Measurements from ENCODE around the gene IL17RB. TPM values are rescaled to one million over a fixed set of nuclear protein-coding genes. Genes with fewer than 3 reads are reported as not detected.

Gene IL17RB
- total and polyA plus RNA-seq, 2 of the 8 experiments (the other 6 are each of a cell fraction or from before 2014, with no cell fraction given) = 7.0 to 24.6 TPM

GRCh38 chr3:53845103-53845880, 1.1 kb upstream of the IL17RB start:
- peaks cover 0 to 3% of the 10 kb centered on the region in 2 experiments for H4K20me1 ChIP-seq (replicated peaks in 1 of 2; ENCODE audit: control insufficient read depth in 1 of 2, insufficient read depth in 2 of 2, low read length in 2 of 2)
- no peak overlapping the region for H2BK12ac ChIP-seq (ENCODE audit: low read depth, low read length)
- peaks cover 19 to 30% (median 22%) of the 10 kb centered on the region in 4 experiments for H3K4me1 ChIP-seq (replicated peaks in 1 of 4; ENCODE audit: control insufficient read depth in 3 of 4, insufficient read depth in 4 of 4, low read length in 3 of 4)
- no peak overlapping the region for H2AK5ac ChIP-seq (ENCODE audit: low read depth, low read length)
- H3K14ac ChIP-seq (ENCODE audit: insufficient read length) = no peak overlapping the region
- WGBS, 2 experiments (ENCODE audit: extremely low coverage in 1 of 2, insufficient coverage in 1 of 2, insufficient read length in 1 of 2, insufficient replicate concordance in 2 of 2, low coverage in 1 of 2, low lambda C conversion rate in 2 of 2, missing lambda C conversion rate in 1 of 2) = 19% methylated on average over 24 of the region's 25 CpGs; no CpG with 5 or more reads in 1 of the 2 experiments
- no peaks in the 10 kb centered on the region for H3K9me3 ChIP-seq (ENCODE audit: insufficient read depth in 2 of 2, low read depth in 1 of 2, low read length in 1 of 2)
- peak overlapping the region; percentile 95; the same call in 1 of the 2 replicates for H2BK15ac ChIP-seq (ENCODE audit: low read length)
- no peak overlapping the region for H4K5ac ChIP-seq (ENCODE audit: insufficient read length, low read depth, low read length)
- H3K27me3 ChIP-seq (replicated peaks in 1 of 4; ENCODE audit: control insufficient read depth in 3 of 4, extremely low read depth in 1 of 4, insufficient read depth in 3 of 4, low read length in 3 of 4) = peaks cover 3 to 16% (median 9%) of the 10 kb centered on the region in 4 experiments
- no peak overlapping the region for H2BK120ac ChIP-seq (replicated peaks; ENCODE audit: low read depth, low read length)
- peaks cover 0 to 3% of the 10 kb centered on the region in 2 experiments; a peak in 1 of 4 replicates for H3K79me2 ChIP-seq (ENCODE audit: control insufficient read depth in 1 of 2, insufficient read depth in 2 of 2, low read length in 2 of 2)
- H4K8ac ChIP-seq (ENCODE audit: extremely low read depth, insufficient read depth, low read length) = peak overlapping the region; percentile 45; the same call in 1 of the 2 replicates
- POLR2A ChIA-PET (ENCODE audit: partially characterized antibody) = interaction anchor here (0.6 to 1.9 kb wide), 9 partner anchors 9 to 37 kb away, joined by 3 to 7 read pairs (median 4); partner anchors contain the start of gene ACTR8
- peak overlapping the region; percentile 2 for H3K4ac ChIP-seq (replicated peaks; ENCODE audit: insufficient read length, low read depth, low read length)
- H3K4me3 ChIP-seq (ENCODE audit: extremely low read depth in 1 of 4, insufficient read depth in 2 of 4, low read depth in 3 of 4, low read length in 4 of 4) = peak overlapping the region; percentile 47 to 79 (median 72)
- peak overlapping the region; percentile 69 to 90 for H3K4me2 ChIP-seq (ENCODE audit: insufficient read depth in 1 of 2, low read depth in 2 of 2, low read length in 2 of 2)
- peak overlapping the region; percentile 31 to 85 (median 72); a peak in 6 of 7 replicates for H3K9ac ChIP-seq (replicated peaks in 1 of 4; ENCODE audit: extremely low read depth in 1 of 4, low read depth in 3 of 4, low read length in 3 of 4)
- 0 out of 2 replicates have a peak overlapping the region, but pooled peaks have one; percentile 49 for H2BK5ac ChIP-seq (ENCODE audit: low read depth, low read length)
- H3K36me3 ChIP-seq (ENCODE audit: control insufficient read depth in 2 of 4, insufficient read depth in 4 of 4, low read length in 3 of 4) = peaks cover 0 to 2% (median 0%) of the 10 kb centered on the region in 4 experiments; a peak in 2 of 8 replicates
- no peak overlapping the region for H3K23ac ChIP-seq (ENCODE audit: insufficient read length)
- 0 out of 2 replicates have a peak overlapping the region, but pooled peaks have one; percentile 0 for H3K27ac ChIP-seq (ENCODE audit: low read depth, low read length)
- peak overlapping the region; percentile 44 for H4K91ac ChIP-seq (replicated peaks; ENCODE audit: insufficient read length, low read length)
- peaks cover 10% of the 10 kb centered on the region for H3K23me2 ChIP-seq (ENCODE audit: low read depth, low read length)
- FAIRE-seq (no peak), DNase-seq (ENCODE audit: low read depth in 1 of 2, low spot score in 2 of 2) (peak; percentile 46 to 79)
- H2AFZ ChIP-seq (ENCODE audit: low read length) = no peak overlapping the region
- no peak overlapping the region for H3K56ac ChIP-seq (replicated peaks; ENCODE audit: insufficient read length, low read depth, low read length)
- no peak overlapping the region for H2BK20ac ChIP-seq (ENCODE audit: low read length)
- peaks cover 12% of the 10 kb centered on the region for H3K79me1 ChIP-seq (ENCODE audit: low read depth, low read length)
- H3K18ac ChIP-seq (ENCODE audit: extremely low read depth, low read length) = no peak overlapping the region
- CTCF ChIA-PET (ENCODE audit: partially characterized antibody) = interaction anchor here (0.6 to 3.5 kb wide), 14 partner anchors 11 to 491 kb away, joined by 3 to 23 read pairs (median 4); no protein-coding TSS in a partner anchor
- TF ChIP-seq RNF2 (IDR thresholded peaks at IDR 0.05; ENCODE audit: borderline replicate concordance, low read depth, low read length, missing control alignments, poor library complexity, severe bottlenecking) (no peak), RBBP5 (IDR thresholded peaks at IDR 0.05; ENCODE audit: borderline replicate concordance, low read depth, low read length) (no peak), TCF12 (IDR thresholded peaks at IDR 0.05; ENCODE audit: low read depth, low read length) (0 out of 2 replicates have a peak, but pooled peaks have one; percentile 30), RAD21 (IDR thresholded peaks at IDR 0.05 in 1 of 2, conservative IDR thresholded peaks at IDR 0.05 in 1 of 2; ENCODE audit: low read depth in 2 of 2, low read length in 2 of 2) (peak in 1 of 2 experiments; percentile 13; a peak in 1 of 4 replicates)
